ENCODE results near the gene REPS1. TPM values are rescaled to one million over a fixed set of nuclear protein-coding genes. Genes with fewer than 3 reads are reported as not detected.

Gene REPS1
- total RNA-seq, 1 experiment from 2014 or later, result 55.1 TPM

- ATAC-seq (no peak), DNase-seq (ENCODE audit: low spot score) (no peak)
- POLR2A ChIA-PET, result no interaction called here
- Mint-ChIP-seq H3K27me3 (ENCODE audit: low read depth) (no peaks in the 10 kb centered on the region; the same call in 1 of the 2 replicates), H3K27ac (no peak overlapping the region), H3K36me3 (no peaks in the 10 kb centered on the region), H3K4me3 (no peak overlapping the region), H3K4me1 (peaks cover 10% of the 10 kb centered on the region; the same call in 1 of the 2 replicates), H3K9me3 (no peaks in the 10 kb centered on the region)
- CTCF ChIA-PET, result no interaction called here
- TF ChIP-seq NFE2L1 (CRISPR knock-in tag; IDR thresholded peaks at IDR 0.05), result no peak
- TF ChIP-seq, protein P1, sequence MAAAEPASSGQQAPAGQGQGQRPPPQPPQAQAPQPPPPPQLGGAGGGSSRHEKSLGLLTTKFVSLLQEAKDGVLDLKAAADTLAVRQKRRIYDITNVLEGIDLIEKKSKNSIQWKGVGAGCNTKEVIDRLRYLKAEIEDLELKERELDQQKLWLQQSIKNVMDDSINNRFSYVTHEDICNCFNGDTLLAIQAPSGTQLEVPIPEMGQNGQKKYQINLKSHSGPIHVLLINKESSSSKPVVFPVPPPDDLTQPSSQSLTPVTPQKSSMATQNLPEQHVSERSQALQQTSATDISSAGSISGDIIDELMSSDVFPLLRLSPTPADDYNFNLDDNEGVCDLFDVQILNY (CRISPR knock-in tag; IDR thresholded peaks at IDR 0.05), result no peak
- TF ChIP-seq, protein P2, sequence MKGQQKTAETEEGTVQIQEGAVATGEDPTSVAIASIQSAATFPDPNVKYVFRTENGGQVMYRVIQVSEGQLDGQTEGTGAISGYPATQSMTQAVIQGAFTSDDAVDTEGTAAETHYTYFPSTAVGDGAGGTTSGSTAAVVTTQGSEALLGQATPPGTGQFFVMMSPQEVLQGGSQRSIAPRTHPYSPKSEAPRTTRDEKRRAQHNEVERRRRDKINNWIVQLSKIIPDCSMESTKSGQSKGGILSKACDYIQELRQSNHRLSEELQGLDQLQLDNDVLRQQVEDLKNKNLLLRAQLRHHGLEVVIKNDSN (CRISPR knock-in tag; IDR thresholded peaks at IDR 0.05), result no peak
- TF ChIP-seq ERG (CRISPR knock-in tag; IDR thresholded peaks at IDR 0.05), result no peak
These were observed 125.6 kb downstream of the REPS1 start for GRCh38 chr6:138862456-138862855.

- no peaks in the 10 kb centered on the region for H3K36me3 Mint-ChIP-seq
- H3K9me3 Mint-ChIP-seq, result peaks cover 4% of the 10 kb centered on the region
- DNase-seq (ENCODE audit: low spot score), result no peak
- H3K27me3 Mint-ChIP-seq (ENCODE audit: low read depth), result no peaks in the 10 kb centered on the region; the same call in 1 of the 2 replicates
- peaks cover 14% of the 10 kb centered on the region for H3K4me1 Mint-ChIP-seq
- H3K27ac Mint-ChIP-seq, result no peak overlapping the region
- ATAC-seq, result no peak
- no peak overlapping the region for H3K4me3 Mint-ChIP-seq
- TF ChIP-seq RORB (CRISPR knock-in tag; IDR thresholded peaks at IDR 0.05), result no peak
- TF ChIP-seq JAZF1 (CRISPR knock-in tag; IDR thresholded peaks at IDR 0.05), result no peak
- TF ChIP-seq HMGXB4 (CRISPR knock-in tag; IDR thresholded peaks at IDR 0.05), result no peak
- TF ChIP-seq ZNF671 (CRISPR knock-in tag; IDR thresholded peaks at IDR 0.05), result no peak
- no peak for TF ChIP-seq ETV6 (CRISPR knock-in tag; IDR thresholded peaks at IDR 0.05)
- TF ChIP-seq PRRX2 (CRISPR knock-in tag; IDR thresholded peaks at IDR 0.05), result no peak
- no peak for TF ChIP-seq ZNF423 (CRISPR knock-in tag; IDR thresholded peaks at IDR 0.05)
- TF ChIP-seq, protein P3, sequence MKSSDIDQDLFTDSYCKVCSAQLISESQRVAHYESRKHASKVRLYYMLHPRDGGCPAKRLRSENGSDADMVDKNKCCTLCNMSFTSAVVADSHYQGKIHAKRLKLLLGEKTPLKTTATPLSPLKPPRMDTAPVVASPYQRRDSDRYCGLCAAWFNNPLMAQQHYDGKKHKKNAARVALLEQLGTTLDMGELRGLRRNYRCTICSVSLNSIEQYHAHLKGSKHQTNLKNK (CRISPR knock-in tag; IDR thresholded peaks at IDR 0.05), result no peak
- no peak for TF ChIP-seq PRDM15 (CRISPR knock-in tag; IDR thresholded peaks at IDR 0.05)
- ChIA-PET CTCF (no interaction called here), POLR2A (no interaction called here)
These were observed 130.3 kb downstream of the REPS1 start for GRCh38 chr6:138857775-138858174.

DNA sequence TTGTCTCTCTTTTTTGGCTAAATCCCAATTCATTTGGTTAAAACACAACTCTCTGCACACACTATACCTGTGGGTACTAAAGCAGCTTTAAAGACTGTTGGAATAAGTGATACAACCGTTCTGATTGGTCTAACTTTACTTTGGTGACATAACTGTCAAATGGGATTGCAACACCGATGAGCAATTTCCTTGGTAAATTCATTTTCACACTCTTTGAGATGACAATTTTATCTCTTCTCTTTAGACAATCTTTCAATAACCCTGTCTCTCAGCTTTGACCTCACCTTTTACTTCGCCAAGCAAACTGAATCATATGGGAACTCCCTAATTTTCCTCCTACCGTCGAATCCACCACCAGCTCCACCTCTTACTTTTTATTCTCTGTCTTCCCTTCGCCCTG is 131.4 kb downstream of the REPS1 start:
- ChIA-PET POLR2A (no interaction called here), CTCF (no interaction called here)
- Mint-ChIP-seq H3K27ac (no peak overlapping the region), H3K9me3 (peaks cover 4% of the 10 kb centered on the region), H3K4me1 (peaks cover 8% of the 10 kb centered on the region), H3K36me3 (no peaks in the 10 kb centered on the region), H3K4me3 (no peak overlapping the region), H3K27me3 (ENCODE audit: low read depth) (no peaks in the 10 kb centered on the region; the same call in 1 of the 2 replicates)
- DNase-seq (ENCODE audit: low spot score) (no peak), ATAC-seq (no peak)
- TF ChIP-seq PRDM15 (CRISPR knock-in tag; IDR thresholded peaks at IDR 0.05) (no peak), ZNF121 (CRISPR knock-in tag; IDR thresholded peaks at IDR 0.05) (no peak), GRHL2 (CRISPR knock-in tag; IDR thresholded peaks at IDR 0.05; ENCODE audit: insufficient replicate concordance, severe bottlenecking) (no peak), ERG (CRISPR knock-in tag; IDR thresholded peaks at IDR 0.05) (no peak), RELA (CRISPR knock-in tag; IDR thresholded peaks at IDR 0.05; ENCODE audit: borderline replicate concordance) (no peak), IRF2 (CRISPR knock-in tag; IDR thresholded peaks at IDR 0.05; ENCODE audit: borderline replicate concordance, low read depth) (no peak)
- TF ChIP-seq, protein P1 (CRISPR knock-in tag; IDR thresholded peaks at IDR 0.05), result no peak
